SHP77 treated with DMSO at 0.1 percent for 48 hours (cell line): ENCODE measurements around the gene REEP6.

Experiments
- DNase-seq: peaks from one replicate; lab custom pipeline; 2025; lab: John Stamatoyannopoulos, UW

The REEP6 gene

DNA sequence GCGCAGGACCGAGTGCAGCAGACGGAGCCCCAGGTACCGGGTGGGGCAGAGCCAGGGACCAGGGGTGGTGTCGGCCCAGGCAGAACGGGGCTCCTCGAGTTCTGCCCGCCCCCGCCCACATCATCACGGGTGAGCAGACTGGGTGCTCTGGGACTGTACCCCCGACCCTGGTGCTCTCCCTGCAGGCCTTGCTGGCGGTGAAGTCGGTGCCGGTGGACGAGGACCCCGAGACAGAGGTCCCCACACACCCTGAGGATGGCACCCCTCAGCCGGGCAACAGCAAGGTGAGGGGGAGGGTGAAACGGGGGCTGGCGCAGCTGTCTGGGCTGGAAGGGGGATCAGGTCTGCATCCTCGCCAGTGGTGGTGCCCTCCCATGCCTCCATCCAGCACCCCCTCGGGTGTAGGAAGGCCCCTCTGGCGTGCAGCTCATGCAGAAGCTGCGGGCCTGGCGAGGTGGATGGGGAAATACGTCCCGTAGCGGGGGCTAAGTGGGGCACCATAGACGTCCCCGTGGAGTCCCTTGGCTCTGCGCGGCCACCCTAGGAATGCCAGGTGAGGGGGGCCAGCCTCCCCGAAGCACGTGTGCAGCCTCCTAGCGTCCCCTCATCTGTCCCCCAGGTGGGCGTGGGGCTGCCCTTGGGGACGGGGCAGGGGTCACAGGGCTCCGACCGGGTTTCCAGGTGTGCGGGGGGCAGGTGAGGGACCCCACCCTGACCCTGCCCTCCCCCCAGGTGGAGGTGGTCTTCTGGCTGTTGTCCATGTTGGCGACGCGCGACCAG lies 34.7 kb upstream of the REEP6 start:
- no peak for DNase-seq

DNA sequence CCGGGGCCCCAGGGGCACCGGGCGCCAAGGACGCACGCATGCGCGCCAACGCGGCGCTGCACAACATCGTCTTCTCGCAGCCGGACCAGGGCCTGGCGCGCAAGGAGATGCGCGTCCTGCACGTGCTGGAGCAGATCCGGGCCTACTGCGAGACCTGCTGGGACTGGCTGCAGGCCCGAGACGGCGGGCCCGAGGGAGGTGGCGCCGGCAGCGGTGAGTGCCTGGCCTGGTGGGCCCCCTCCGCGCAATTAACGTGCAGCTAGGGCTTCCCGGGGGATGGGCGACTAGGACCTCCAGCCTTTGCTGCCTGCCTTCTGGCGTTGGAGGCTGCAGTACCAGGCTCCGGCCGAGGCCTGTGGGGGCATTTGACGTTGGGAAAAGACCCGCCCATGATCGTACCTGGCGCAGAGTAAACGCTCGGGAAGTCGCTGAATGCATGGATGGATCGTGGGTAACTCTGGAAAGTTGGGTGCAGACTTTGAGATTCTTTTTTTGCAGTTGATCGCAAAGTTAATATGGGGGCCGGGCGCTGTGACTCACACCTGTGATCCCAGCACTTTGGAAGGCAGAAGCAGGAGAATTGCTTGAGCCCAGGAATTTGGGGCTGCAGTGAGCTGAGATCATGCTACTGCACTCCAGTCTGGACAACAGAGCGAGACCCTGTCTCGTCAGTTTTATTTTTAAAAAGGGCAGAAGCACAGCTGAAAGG lies 33.8 kb upstream of the REEP6 start:
- DNase-seq: no peak

GRCh38 chr19:1457892-1458291 lies 33.1 kb upstream of the REEP6 start:
- DNase-seq: no peak

GRCh38 chr19:1459479-1459878 lies 31.5 kb upstream of the REEP6 start:
- no peak for DNase-seq

GRCh38 chr19:1460033-1460995 lies 30.7 kb upstream of the REEP6 start:
- no peak for DNase-seq

DNA sequence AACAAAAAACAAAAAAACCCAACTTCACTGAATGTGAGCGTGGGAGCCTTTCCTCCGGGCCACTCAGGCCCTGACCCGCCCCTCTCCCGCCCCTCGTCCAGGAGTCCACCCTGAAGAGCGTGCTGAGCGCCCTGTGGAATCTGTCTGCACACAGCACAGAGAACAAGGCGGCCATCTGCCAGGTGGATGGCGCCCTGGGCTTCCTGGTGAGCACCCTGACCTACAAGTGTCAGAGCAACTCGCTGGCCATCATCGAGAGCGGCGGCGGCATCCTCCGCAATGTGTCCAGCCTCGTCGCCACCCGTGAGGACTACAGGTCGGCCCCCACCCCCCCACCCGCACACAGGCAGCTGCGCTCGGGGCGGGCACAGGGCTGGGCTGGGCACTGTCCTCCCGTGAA lies 29.1 kb upstream of the REEP6 start:
- no peak for DNase-seq

- no peak for DNase-seq
Measured at GRCh38 chr19:1465191-1466016, 25.6 kb upstream of the REEP6 start.

- DNase-seq: no peak
Measured at GRCh38 chr19:1466018-1466460, 24.9 kb upstream of the REEP6 start.

- no peak for DNase-seq
Measured at GRCh38 chr19:1466461-1467214, 24.3 kb upstream of the REEP6 start.

DNA sequence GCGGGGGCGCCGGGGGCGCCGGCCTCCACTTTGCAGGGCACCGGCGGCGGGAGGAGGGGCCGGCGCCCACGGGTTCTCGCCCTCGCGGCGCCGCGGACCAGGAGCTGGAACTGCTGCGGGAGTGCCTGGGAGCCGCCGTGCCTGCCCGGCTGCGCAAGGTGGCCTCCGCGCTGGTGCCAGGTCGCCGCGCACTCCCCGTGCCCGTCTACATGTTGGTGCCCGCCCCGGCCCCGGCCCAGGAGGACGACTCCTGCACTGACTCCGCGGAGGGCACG lies 23.8 kb upstream of the REEP6 start:
- no peak for DNase-seq

GRCh38 chr19:1467490-1468273 lies 23.3 kb upstream of the REEP6 start:
- no peak for DNase-seq

DNA sequence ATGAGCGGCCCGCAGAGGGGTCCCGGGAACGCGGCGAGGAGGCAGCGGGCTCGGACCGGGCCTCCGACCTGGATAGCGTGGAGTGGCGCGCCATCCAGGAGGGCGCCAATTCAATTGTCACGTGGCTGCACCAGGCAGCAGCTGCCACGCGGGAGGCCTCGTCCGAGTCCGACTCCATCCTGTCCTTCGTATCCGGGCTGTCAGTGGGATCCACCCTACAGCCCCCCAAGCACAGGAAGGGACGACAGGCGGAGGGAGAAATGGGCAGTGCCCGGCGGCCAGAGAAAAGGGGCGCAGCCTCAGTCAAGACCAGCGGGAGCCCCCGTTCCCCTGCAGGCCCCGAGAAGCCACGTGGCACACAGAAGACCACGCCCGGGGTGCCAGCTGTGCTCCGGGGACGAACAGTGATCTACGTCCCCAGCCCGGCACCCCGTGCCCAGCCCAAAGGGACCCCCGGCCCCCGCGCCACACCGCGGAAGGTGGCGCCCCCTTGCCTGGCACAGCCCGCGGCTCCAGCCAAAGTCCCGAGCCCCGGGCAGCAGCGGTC lies 22.6 kb upstream of the REEP6 start:
- DNase-seq: no peak

DNA sequence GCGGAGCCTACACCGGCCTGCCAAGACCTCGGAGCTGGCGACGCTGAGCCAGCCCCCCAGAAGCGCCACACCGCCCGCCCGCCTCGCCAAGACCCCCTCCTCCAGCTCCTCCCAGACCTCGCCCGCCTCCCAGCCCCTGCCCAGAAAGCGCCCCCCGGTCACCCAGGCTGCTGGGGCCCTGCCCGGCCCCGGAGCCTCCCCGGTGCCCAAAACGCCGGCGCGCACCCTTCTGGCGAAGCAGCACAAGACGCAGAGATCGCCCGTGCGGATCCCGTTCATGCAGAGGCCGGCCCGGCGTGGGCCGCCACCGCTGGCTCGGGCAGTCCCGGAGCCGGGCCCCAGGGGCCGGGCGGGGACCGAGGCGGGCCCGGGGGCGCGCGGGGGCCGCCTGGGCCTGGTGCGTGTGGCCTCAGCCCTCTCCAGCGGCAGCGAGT lies 22.1 kb upstream of the REEP6 start:
- no peak for DNase-seq

DNA sequence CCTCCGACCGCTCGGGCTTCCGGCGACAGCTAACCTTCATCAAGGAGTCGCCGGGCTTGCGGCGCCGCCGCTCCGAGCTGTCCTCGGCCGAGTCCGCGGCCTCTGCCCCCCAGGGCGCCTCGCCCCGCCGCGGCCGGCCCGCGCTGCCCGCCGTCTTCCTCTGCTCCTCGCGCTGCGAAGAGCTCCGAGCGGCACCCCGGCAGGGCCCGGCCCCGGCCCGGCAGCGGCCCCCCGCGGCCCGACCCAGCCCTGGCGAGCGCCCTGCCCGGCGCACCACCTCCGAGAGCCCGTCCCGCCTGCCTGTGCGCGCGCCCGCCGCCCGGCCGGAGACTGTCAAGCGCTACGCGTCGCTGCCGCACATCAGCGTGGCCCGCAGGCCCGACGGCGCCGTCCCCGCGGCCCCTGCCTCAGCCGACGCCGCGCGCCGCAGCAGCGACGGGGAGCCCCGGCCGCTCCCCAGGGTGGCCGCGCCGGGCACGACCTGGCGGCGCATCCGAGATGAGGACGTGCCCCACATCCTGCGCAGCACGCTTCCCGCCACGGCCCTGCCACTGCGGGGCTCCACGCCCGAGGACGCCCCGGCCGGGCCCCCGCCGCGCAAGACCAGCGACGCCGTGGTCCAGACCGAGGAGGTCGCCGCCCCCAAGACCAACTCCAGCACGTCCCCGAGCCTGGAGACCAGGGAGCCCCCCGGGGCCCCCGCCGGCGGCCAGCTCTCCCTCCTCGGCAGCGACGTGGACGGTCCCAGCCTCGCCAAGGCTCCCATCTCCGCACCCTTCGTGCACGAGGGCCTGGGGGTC lies 21.5 kb upstream of the REEP6 start:
- DNase-seq: no peak

DNA sequence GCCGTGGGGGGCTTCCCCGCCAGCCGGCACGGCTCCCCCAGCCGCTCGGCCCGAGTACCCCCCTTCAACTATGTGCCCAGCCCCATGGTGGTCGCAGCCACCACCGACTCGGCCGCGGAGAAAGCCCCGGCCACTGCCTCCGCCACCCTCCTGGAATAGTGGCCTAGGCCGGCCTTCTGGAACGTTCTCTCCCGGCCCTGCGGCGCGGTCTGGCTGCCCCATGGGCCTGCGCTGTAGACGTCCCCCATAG lies 21.0 kb upstream of the REEP6 start:
- DNase-seq: no peak

GRCh38 chr19:1470305-1471009 lies 20.5 kb upstream of the REEP6 start:
- no peak for DNase-seq

- DNase-seq: peak; percentile 44
Measured at GRCh38 chr19:1471010-1471514, 19.9 kb upstream of the REEP6 start.

- no peak for DNase-seq
Measured at GRCh38 chr19:1471515-1472160, 19.3 kb upstream of the REEP6 start.
